ENCODE results near the gene ETV1.

The ETV1 gene

DNA sequence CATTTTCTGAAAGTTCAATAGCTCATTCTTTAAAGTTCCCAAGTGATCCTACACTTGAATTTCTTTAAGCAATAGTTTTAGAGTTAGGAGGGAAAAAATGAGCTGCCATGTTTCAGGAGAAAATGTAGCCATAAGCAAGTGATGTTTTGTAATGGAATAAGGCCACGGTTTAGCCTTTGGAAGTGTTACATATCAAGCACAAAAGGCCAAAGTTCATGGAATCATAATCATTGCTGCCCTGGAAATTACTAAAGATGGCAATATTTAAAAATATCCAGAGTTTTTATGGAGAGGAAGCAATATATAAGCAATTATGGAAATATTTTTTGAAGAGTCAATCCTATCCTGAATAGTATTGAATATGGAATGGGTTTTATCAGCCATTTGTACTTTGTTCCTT lies 68.4 kb downstream of the ETV1 start:
- TF ChIP-seq EGR1 (IDR thresholded peaks at IDR 0.05) (no peak), YY1 (IDR thresholded peaks at IDR 0.05; ENCODE audit: low read depth) (no peak), NFIC (IDR thresholded peaks at IDR 0.05) (no peak), FOXM1 (IDR thresholded peaks at IDR 0.05; ENCODE audit: borderline replicate concordance, low read depth) (no peak), TEAD4 (IDR thresholded peaks at IDR 0.05) (no peak), TAF1 (IDR thresholded peaks at IDR 0.05; ENCODE audit: low read depth) (no peak), CEBPB (IDR thresholded peaks at IDR 0.05) (no peak), TCF12 (IDR thresholded peaks at IDR 0.05; ENCODE audit: low read depth) (no peak)
- TF ChIP-seq, protein P1, sequence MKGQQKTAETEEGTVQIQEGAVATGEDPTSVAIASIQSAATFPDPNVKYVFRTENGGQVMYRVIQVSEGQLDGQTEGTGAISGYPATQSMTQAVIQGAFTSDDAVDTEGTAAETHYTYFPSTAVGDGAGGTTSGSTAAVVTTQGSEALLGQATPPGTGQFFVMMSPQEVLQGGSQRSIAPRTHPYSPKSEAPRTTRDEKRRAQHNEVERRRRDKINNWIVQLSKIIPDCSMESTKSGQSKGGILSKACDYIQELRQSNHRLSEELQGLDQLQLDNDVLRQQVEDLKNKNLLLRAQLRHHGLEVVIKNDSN (IDR thresholded peaks at IDR 0.05): no peak
- TF ChIP-seq, protein P2, sequence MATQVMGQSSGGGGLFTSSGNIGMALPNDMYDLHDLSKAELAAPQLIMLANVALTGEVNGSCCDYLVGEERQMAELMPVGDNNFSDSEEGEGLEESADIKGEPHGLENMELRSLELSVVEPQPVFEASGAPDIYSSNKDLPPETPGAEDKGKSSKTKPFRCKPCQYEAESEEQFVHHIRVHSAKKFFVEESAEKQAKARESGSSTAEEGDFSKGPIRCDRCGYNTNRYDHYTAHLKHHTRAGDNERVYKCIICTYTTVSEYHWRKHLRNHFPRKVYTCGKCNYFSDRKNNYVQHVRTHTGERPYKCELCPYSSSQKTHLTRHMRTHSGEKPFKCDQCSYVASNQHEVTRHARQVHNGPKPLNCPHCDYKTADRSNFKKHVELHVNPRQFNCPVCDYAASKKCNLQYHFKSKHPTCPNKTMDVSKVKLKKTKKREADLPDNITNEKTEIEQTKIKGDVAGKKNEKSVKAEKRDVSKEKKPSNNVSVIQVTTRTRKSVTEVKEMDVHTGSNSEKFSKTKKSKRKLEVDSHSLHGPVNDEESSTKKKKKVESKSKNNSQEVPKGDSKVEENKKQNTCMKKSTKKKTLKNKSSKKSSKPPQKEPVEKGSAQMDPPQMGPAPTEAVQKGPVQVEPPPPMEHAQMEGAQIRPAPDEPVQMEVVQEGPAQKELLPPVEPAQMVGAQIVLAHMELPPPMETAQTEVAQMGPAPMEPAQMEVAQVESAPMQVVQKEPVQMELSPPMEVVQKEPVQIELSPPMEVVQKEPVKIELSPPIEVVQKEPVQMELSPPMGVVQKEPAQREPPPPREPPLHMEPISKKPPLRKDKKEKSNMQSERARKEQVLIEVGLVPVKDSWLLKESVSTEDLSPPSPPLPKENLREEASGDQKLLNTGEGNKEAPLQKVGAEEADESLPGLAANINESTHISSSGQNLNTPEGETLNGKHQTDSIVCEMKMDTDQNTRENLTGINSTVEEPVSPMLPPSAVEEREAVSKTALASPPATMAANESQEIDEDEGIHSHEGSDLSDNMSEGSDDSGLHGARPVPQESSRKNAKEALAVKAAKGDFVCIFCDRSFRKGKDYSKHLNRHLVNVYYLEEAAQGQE (IDR thresholded peaks at IDR 0.05; ENCODE audit: low read depth): no peak

DNA sequence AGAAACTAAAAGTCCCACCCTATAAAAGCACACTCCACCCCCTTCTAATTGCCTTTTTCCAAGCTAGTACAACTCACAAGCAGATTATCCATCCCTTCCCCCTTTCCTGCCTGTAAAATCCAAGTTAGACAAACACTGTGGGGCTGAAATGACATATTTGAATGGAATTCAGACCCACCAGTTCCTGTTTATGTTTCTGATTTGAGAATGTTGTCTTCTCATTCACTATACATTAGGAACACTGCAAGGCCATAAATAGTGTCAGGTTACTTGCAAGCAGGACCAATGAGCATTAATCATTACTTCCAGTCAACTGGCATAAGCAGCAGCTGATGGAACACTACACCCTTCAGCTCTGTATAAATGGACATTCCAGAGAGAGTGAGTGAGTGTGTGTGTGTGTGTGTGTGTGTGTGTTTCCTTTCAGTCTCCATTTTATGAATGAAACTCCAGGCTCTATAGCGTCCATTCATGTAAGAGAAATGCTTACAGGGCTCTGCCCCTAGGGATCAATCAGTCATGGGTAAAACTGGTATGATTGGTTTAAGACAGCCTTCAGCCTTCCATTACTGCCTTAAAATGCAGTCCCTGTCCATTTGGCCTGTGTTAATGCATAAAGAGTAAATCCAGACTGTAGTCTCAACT lies 69.3 kb downstream of the ETV1 start:
- TF ChIP-seq FOXM1 (IDR thresholded peaks at IDR 0.05; ENCODE audit: borderline replicate concordance, low read depth) (peak; percentile 49; the same call in 1 of the 2 replicates), YY1 (IDR thresholded peaks at IDR 0.05; ENCODE audit: low read depth) (peak; percentile 68), EGR1 (IDR thresholded peaks at IDR 0.05) (no peak), TEAD4 (IDR thresholded peaks at IDR 0.05) (peak; percentile 94), CREB1 (IDR thresholded peaks at IDR 0.05; ENCODE audit: low read depth) (no peak), TAF1 (IDR thresholded peaks at IDR 0.05; ENCODE audit: low read depth) (no peak), EP300 (IDR thresholded peaks at IDR 0.05; ENCODE audit: borderline replicate concordance) (peak; percentile 75), RAD21 (IDR thresholded peaks at IDR 0.05; ENCODE audit: low read depth) (peak; percentile 2; the same call in 1 of the 2 replicates), NFIC (IDR thresholded peaks at IDR 0.05) (no peak; the same call in 1 of the 2 replicates), TCF12 (IDR thresholded peaks at IDR 0.05; ENCODE audit: low read depth) (peak; percentile 79), CEBPB (IDR thresholded peaks at IDR 0.05) (no peak; the same call in 1 of the 2 replicates), ZBTB7A (IDR thresholded peaks at IDR 0.05; ENCODE audit: low read depth) (no peak)
- TF ChIP-seq, protein P1 (IDR thresholded peaks at IDR 0.05): peak; percentile 22; the same call in 1 of the 2 replicates
- TF ChIP-seq, protein P3, sequence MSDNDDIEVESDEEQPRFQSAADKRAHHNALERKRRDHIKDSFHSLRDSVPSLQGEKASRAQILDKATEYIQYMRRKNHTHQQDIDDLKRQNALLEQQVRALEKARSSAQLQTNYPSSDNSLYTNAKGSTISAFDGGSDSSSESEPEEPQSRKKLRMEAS (IDR thresholded peaks at IDR 0.05): no peak; the same call in 1 of the 2 replicates
- TF ChIP-seq, protein P2 (IDR thresholded peaks at IDR 0.05; ENCODE audit: low read depth): no peak

DNA sequence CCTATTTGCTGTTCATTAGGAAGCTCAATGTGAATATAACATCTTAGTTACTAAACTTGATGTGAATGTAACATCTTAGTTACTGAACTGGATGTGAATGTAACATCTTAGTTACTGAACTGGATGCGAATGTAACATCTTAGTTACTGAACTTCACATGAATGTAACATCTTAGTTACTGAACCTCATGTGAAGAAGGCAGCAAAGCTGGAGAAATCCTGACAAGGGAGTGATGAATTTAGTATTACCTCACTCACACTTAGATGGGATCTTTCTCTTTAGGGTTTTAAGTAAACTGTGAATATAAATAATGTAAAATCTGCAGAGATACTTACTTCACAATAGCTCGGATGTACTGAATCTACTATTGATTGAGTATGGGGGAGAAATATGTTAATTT lies 73.6 kb downstream of the ETV1 start:
- TF ChIP-seq EGR1 (IDR thresholded peaks at IDR 0.05) (no peak), NFIC (IDR thresholded peaks at IDR 0.05) (no peak), TEAD4 (IDR thresholded peaks at IDR 0.05) (no peak), CEBPB (IDR thresholded peaks at IDR 0.05) (no peak), YY1 (IDR thresholded peaks at IDR 0.05; ENCODE audit: low read depth) (no peak), CREB1 (IDR thresholded peaks at IDR 0.05; ENCODE audit: low read depth) (no peak), FOXM1 (IDR thresholded peaks at IDR 0.05; ENCODE audit: borderline replicate concordance, low read depth) (no peak), TCF12 (IDR thresholded peaks at IDR 0.05; ENCODE audit: low read depth) (no peak), RAD21 (IDR thresholded peaks at IDR 0.05; ENCODE audit: low read depth) (no peak), EP300 (IDR thresholded peaks at IDR 0.05; ENCODE audit: borderline replicate concordance) (no peak), ZBTB7A (IDR thresholded peaks at IDR 0.05; ENCODE audit: low read depth) (no peak), TAF1 (IDR thresholded peaks at IDR 0.05; ENCODE audit: low read depth) (no peak)
- TF ChIP-seq, protein P2 (IDR thresholded peaks at IDR 0.05; ENCODE audit: low read depth): no peak
- TF ChIP-seq, protein P3 (IDR thresholded peaks at IDR 0.05): no peak
- TF ChIP-seq, protein P1 (IDR thresholded peaks at IDR 0.05): no peak
